Mucosa of descending colon (tissue), 3 donors: Measurements from ENCODE around the gene JPH2. TPM values are rescaled to one million over a fixed set of nuclear protein-coding genes. Genes with fewer than 3 reads are reported as not detected.
"Not testable (repeated sequence)": the region's sequence is repeated elsewhere in the genome, so short reads cannot be mapped to it uniquely, and the experiment has no call there.

Experiments used
- ATAC-seq: fragments of 200-7000 bp; cut with Tn5 transposase; one replicate; pipeline ENCODE4 v1.9.1; 2020; ENCODE audit warnings: mild to moderate bottlenecking, moderate library complexity
- DNase-seq, 3 donors: peaks; one replicate each; pipeline ENCODE4 v3.0.0-alpha.2; 2020
- H3K36me3 ChIP-seq: fragments of 200-600 bp; one replicate; pipeline ENCODE4 v1.8.0; 2021; ENCODE audit warnings: low read depth, mild to moderate bottlenecking
- H3K4me1 ChIP-seq: fragments of 200-600 bp; one replicate; pipeline ENCODE4 v1.8.0; 2021; ENCODE audit warnings: low read depth, mild to moderate bottlenecking
- H3K4me3 ChIP-seq: fragments of 200-600 bp; one replicate; pipeline ENCODE4 v1.8.0; 2021; ENCODE audit warnings: mild to moderate bottlenecking
- H3K9me3 ChIP-seq: fragments of 200-600 bp; one replicate; pipeline ENCODE4 v1.8.0; 2021; ENCODE audit warnings: mild to moderate bottlenecking
- CTCF ChIP-seq: fragments of 200-600 bp; IDR thresholded peaks from one replicate; pipeline ENCODE4 v1.8.0; 2022; ENCODE audit warnings: antibody characterized with exemption, mild to moderate bottlenecking
- intact Hi-C, 2 donors: fragments of 100-400 bp; cut with DNase I in 1 of 2; cut with micrococcal nuclease in 1 of 2; formaldehyde crosslinking; loops; one replicate each; pipeline versions ENCODE4 v1.11.0 to v1.11.1; 2022; cut with DNase I, micrococcal nuclease
- total RNA-seq, 3 donors: library from RNA; stranded (reverse); fragmentation: NEBNext Ultra II Directional in 2 of 3; extraction: Animal tissue kit (Norgen Biotek cat#: 25700) in 2 of 3; gene quantifications; one replicate each; pipeline versions ENCODE4 v1.2.1 to v1.2.4, GENCODE V29; 2021 to 2023
- donor health status: DM: no; HTN: no; CAD: no; lungs with moderate emphysema.
- donor health status: DM: no; HTN: no; CAD: no.
- donor health status: DM: no; HTN: yes; CAD: no.

Gene JPH2
- total RNA-seq, 3 donors from 2014 or later, result 2.3 to 87.3 (median 8.3) TPM

GRCh38 chr20:44190197-44190852 is 3.3 kb upstream of the JPH2 start:
- not testable (repeated sequence) for H3K4me3 ChIP-seq, H3K36me3 ChIP-seq, H3K9me3 ChIP-seq
- ATAC-seq (peak; percentile 59), DNase-seq (peak in 1 of 3 donors; percentile 82)
- TF ChIP-seq CTCF, result peak; percentile 35
- intact Hi-C loops, result loop anchor here (2.0 to 5.0 kb wide), 2 partner anchors 73 to 74 kb away; no protein-coding TSS in a partner anchor
- peaks cover 11% of the 10 kb centered on the region for H3K4me1 ChIP-seq

GRCh38 chr20:44188752-44189151 is 1.8 kb upstream of the JPH2 start:
- Histone ChIP-seq H3K9me3 (no peaks in the 10 kb centered on the region), H3K36me3 (no peaks in the 10 kb centered on the region), H3K4me1 (peaks cover 11% of the 10 kb centered on the region), H3K4me3 (no peak overlapping the region)
- ATAC-seq, result no peak
- intact Hi-C loops, result no loop called here
- no peak for DNase-seq
- TF ChIP-seq CTCF, result no peak

GRCh38 chr20:44187772-44188709 is 1.1 kb upstream of the JPH2 start:
- Histone ChIP-seq H3K36me3 (no peaks in the 10 kb centered on the region), H3K4me3 (no peak overlapping the region), H3K4me1 (peaks cover 11% of the 10 kb centered on the region), H3K9me3 (no peaks in the 10 kb centered on the region)
- ATAC-seq (peak; percentile 11), DNase-seq (no peak)
- TF ChIP-seq CTCF, result no peak
- intact Hi-C loops, result no loop called here

- intact Hi-C loops, result no loop called here
- Histone ChIP-seq H3K9me3 (no peaks in the 10 kb centered on the region), H3K4me3 (no peak overlapping the region), H3K4me1 (peaks cover 11% of the 10 kb centered on the region), H3K36me3 (no peaks in the 10 kb centered on the region)
- peak; percentile 75 for ATAC-seq
- no peak for TF ChIP-seq CTCF
- DNase-seq, result peak in 1 of 3 donors; percentile 46
Observed at GRCh38 chr20:44186674-44187053, 324 bp downstream of the JPH2 start.

- DNase-seq (no peak), ATAC-seq (no peak)
- Histone ChIP-seq H3K4me3 (no peak overlapping the region), H3K36me3 (no peaks in the 10 kb centered on the region), H3K4me1 (peaks cover 11% of the 10 kb centered on the region), H3K9me3 (no peaks in the 10 kb centered on the region)
- no peak for TF ChIP-seq CTCF
- intact Hi-C loops, result no loop called here
Observed at GRCh38 chr20:44186201-44186600, 787 bp downstream of the JPH2 start.
